HepG2 (cell line): ENCODE results near the gene WDR49. TPM values are rescaled to one million over a fixed set of nuclear protein-coding genes. Genes with fewer than 3 reads are reported as not detected.

ENCODE experiments used
- ATAC-seq: fragments of 200-7000 bp; cut with Tn5 transposase; 3 replicates; pipeline ENCODE4 v1.9.1; 2020; ENCODE audit warnings: mild to moderate bottlenecking, moderate library complexity
- BruUV-seq: library from RNA; stranded (reverse); fragments of 400-500 nt; replicated peaks from 2 replicates; lab custom pipeline; 2021; lab: Mats Ljungman, UMichigan
- CTCF ChIA-PET: fragments of 300-600 bp; formaldehyde crosslinking; extraction: SDS; loops from one replicate; lab custom pipeline; 2021; ENCODE audit warnings: low total read pairs, inconsistent platforms, low intra/inter-chr PET ratio; lab: Yijun Ruan, JAX
- POLR2A ChIA-PET: fragments of 350-600 bp; sonication (Branson Sonifier 250); formaldehyde crosslinking; loops from one replicate; lab custom pipeline; 2020; ENCODE audit warnings: antibody characterized with exemption, inconsistent platforms; lab: Yijun Ruan, JAX
- DNase-seq: peaks from one replicate; pipeline ENCODE4 v3.0.0-alpha.2; 2015; ENCODE audit warnings: low spot score
- FAIRE-seq: peaks from 3 replicates; lab custom pipeline; 2011; peaks lifted over from hg19 to GRCh38; lab: Jason Lieb, UNC
- H2AFZ ChIP-seq: one replicate; pipeline ENCODE4 v1.6.1; 2011; ENCODE audit warnings: low read length, inconsistent platforms
- H3K27ac ChIP-seq: fragments of 300-600 bp; 3 replicates; pipeline ENCODE4 v1.8.0; 2011; ENCODE audit warnings: mixed run types, mild to moderate bottlenecking, mixed read lengths, low read length, inconsistent platforms; ENCODE audit not compliant: insufficient read depth; ENCODE audit errors: extremely low read length
- H3K27me3 ChIP-seq, 2 experiments: fragments of 200-600 bp in 1 of 2; 2 replicates in 1 of 2; 3 replicates in 1 of 2; pipeline versions ENCODE4 v1.6.0 to v1.8.0; 2011; ENCODE audit warnings: low read length in 2 of 2, mild to moderate bottlenecking in 2 of 2, moderate library complexity in 2 of 2, inconsistent platforms in 1 of 2; ENCODE audit not compliant: insufficient read depth in 2 of 2, control insufficient read depth in 1 of 2
- H3K36me3 ChIP-seq, 2 experiments: fragments of 200-600 bp in 1 of 2; replicated peaks in 1 of 2; 2 replicates in 1 of 2; 3 replicates in 1 of 2; pipeline versions ENCODE4 v1.5.1 to v1.8.0; 2011; ENCODE audit warnings: low read length in 2 of 2, inconsistent platforms in 1 of 2; ENCODE audit not compliant: insufficient read depth in 2 of 2, control insufficient read depth in 1 of 2
- H3K4me1 ChIP-seq: 2 replicates; pipeline ENCODE4 v1.5.1; 2012; ENCODE audit warnings: low read length, inconsistent platforms; ENCODE audit not compliant: insufficient read depth
- H3K4me2 ChIP-seq: 2 replicates; pipeline ENCODE4 v1.6.0; 2011; ENCODE audit warnings: low read depth, low read length, inconsistent platforms
- H3K4me3 ChIP-seq, 3 experiments: fragments of 200-600 bp in 1 of 3; sonication (generic), shearing (Covaris generic) in 1 of 3; replicated peaks in 1 of 3; 2 replicates each; pipeline ENCODE4 v1.5.1; 2011 to 2016; ENCODE audit warnings: low read length in 3 of 3, inconsistent platforms in 2 of 3, low read depth in 2 of 3, mild to moderate bottlenecking in 2 of 3, control low read depth in 1 of 3, mixed read lengths in 1 of 3; ENCODE audit not compliant: insufficient read depth in 1 of 3
- H3K79me2 ChIP-seq: one replicate; pipeline ENCODE4 v1.6.1; 2011; ENCODE audit warnings: low read length, inconsistent platforms; ENCODE audit not compliant: insufficient read depth
- H3K9ac ChIP-seq: 2 replicates; pipeline ENCODE4 v1.6.0; 2011; ENCODE audit warnings: mild to moderate bottlenecking, low read depth, low read length, inconsistent platforms; ENCODE audit not compliant: insufficient read depth
- H3K9me3 ChIP-seq: 2 replicates; pipeline ENCODE4 v1.5.1; 2012; ENCODE audit warnings: mild to moderate bottlenecking, low read length
- H4K20me1 ChIP-seq: 2 replicates; pipeline ENCODE4 v1.6.0; 2011; ENCODE audit warnings: inconsistent platforms, mild to moderate bottlenecking, low read length, moderate library complexity; ENCODE audit not compliant: insufficient read depth
- CHD2 ChIP-seq: IDR thresholded peaks from 2 replicates; pipeline ENCODE4 v1.6.1; 2011; ENCODE audit warnings: low read depth, low read length, improper control_type of control experiment
- HHEX ChIP-seq: IDR thresholded peaks from 2 replicates; pipeline ENCODE4 v1.6.1; 2016; ENCODE audit warnings: control low read depth
- PAWR ChIP-seq: sonication (generic); formaldehyde crosslinking; IDR thresholded peaks from 2 replicates; pipeline ENCODE4 v1.4.0; 2020; ENCODE audit warnings: missing genetic modification reagents, mild to moderate bottlenecking, borderline replicate concordance
- TBX2 ChIP-seq: sonication (generic); formaldehyde crosslinking; IDR thresholded peaks from 2 replicates; pipeline ENCODE4 v1.5.0; 2020; ENCODE audit warnings: missing genetic modification reagents, mild to moderate bottlenecking, borderline replicate concordance
- TP53 ChIP-seq: sonication (generic); formaldehyde crosslinking; conservative IDR thresholded peaks from 2 replicates; pipeline ENCODE4 v1.4.0; 2020; ENCODE audit warnings: missing genetic modification reagents
- ZNF354B ChIP-seq: sonication (generic); formaldehyde crosslinking; IDR thresholded peaks from 2 replicates; pipeline ENCODE4 v1.8.0; 2022; ENCODE audit warnings: mild to moderate bottlenecking, missing genetic modification reagents
- WGBS: methylation state at CpG from one replicate; pipeline ENCODE4 v1.1.6; 2017; ENCODE audit warnings: low lambda C conversion rate; 5-methylcytosine and 5-hydroxymethylcytosine counted together
- in situ Hi-C: cut with HindIII; loops from 2 replicates; pipeline ENCODE4 v1.10.0; 2017; ENCODE audit warnings: low pct_unique_long_range_greater_than_20kb; ENCODE audit not compliant: extremely low pct_ligation_motif_present
- intact Hi-C: fragments of 100-400 bp; cut with micrococcal nuclease; formaldehyde crosslinking; loops from one replicate; pipeline ENCODE4 v1.10.0; 2022; ENCODE audit not compliant: unreplicated experiment
- polyA plus RNA-seq, 8 experiments: library from polyadenylated mRNA; depleted of rRNA in 3 of 8; stranded (reverse) in 7 of 8; unstranded in 1 of 8; fragments of >200 nt; fragmentation: Illumina TruSeq in 4 of 8; extraction: Trizol in 4 of 8; gene quantifications; 2 replicates each; pipeline versions ENCODE4 v1.2.1 to v1.2.3, GENCODE V29; 2011 to 2016; ENCODE audit warnings: low read depth in 4 of 8, missing spikeins in 1 of 8, mixed read lengths in 1 of 8; ENCODE audit not compliant: insufficient read depth in 1 of 8
- total RNA-seq, 5 experiments: library from RNA; depleted of rRNA; stranded (reverse); fragments of >200 nt; fragmentation: Illumina TruSeq; extraction: Trizol; gene quantifications; 2 replicates each; pipeline ENCODE4 v1.2.3, GENCODE V29; 2016; ENCODE audit warnings: low read depth in 1 of 5
- TF ChIP-seq, protein P1 (sequence below): sonication (generic); formaldehyde crosslinking; IDR thresholded peaks from 2 replicates; pipeline ENCODE4 v1.4.0; 2020; ENCODE audit warnings: mild to moderate bottlenecking, missing genetic modification reagents
- TF ChIP-seq, protein P2 (sequence below): IDR thresholded peaks from 2 replicates; pipeline ENCODE4 v1.6.1; 2012; ENCODE audit warnings: inconsistent platforms
- TF ChIP-seq, protein P3 (sequence below): sonication (generic); formaldehyde crosslinking; IDR thresholded peaks from 2 replicates; pipeline ENCODE4 v1.9.0; 2021; ENCODE audit warnings: missing genetic modification reagents, borderline replicate concordance
- TF ChIP-seq, protein P4 (sequence below): sonication (generic); formaldehyde crosslinking; conservative IDR thresholded peaks from 2 replicates; pipeline ENCODE4 v1.4.0; 2020; ENCODE audit warnings: mild to moderate bottlenecking, missing genetic modification reagents, moderate library complexity

The WDR49 gene
- total and polyA plus RNA-seq, 2 of the 13 experiments (the other 11 are each of a cell fraction or from before 2014, with no cell fraction given) = 0.04 TPM; not detected in 1

DNA sequence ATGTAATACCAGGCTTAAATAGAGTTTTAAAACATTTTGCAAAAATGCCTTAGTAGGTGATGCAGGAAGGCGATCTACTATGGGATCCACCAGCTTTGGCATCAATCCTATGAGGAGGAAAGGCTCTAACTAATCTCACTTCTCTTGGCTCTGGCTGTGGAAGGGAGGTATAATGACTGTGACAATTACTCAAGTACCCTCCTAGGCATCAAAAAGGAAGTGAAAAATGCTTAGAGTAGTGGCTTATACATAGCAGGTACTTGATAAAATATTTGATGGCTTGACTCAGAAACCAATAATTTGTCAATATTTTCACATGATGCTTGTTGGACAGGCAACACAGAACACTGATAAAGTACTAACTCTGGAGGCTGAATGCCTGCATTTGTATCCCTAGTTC, 145.8 kb downstream of the WDR49 start (continued):
- TF ChIP-seq, protein P1, sequence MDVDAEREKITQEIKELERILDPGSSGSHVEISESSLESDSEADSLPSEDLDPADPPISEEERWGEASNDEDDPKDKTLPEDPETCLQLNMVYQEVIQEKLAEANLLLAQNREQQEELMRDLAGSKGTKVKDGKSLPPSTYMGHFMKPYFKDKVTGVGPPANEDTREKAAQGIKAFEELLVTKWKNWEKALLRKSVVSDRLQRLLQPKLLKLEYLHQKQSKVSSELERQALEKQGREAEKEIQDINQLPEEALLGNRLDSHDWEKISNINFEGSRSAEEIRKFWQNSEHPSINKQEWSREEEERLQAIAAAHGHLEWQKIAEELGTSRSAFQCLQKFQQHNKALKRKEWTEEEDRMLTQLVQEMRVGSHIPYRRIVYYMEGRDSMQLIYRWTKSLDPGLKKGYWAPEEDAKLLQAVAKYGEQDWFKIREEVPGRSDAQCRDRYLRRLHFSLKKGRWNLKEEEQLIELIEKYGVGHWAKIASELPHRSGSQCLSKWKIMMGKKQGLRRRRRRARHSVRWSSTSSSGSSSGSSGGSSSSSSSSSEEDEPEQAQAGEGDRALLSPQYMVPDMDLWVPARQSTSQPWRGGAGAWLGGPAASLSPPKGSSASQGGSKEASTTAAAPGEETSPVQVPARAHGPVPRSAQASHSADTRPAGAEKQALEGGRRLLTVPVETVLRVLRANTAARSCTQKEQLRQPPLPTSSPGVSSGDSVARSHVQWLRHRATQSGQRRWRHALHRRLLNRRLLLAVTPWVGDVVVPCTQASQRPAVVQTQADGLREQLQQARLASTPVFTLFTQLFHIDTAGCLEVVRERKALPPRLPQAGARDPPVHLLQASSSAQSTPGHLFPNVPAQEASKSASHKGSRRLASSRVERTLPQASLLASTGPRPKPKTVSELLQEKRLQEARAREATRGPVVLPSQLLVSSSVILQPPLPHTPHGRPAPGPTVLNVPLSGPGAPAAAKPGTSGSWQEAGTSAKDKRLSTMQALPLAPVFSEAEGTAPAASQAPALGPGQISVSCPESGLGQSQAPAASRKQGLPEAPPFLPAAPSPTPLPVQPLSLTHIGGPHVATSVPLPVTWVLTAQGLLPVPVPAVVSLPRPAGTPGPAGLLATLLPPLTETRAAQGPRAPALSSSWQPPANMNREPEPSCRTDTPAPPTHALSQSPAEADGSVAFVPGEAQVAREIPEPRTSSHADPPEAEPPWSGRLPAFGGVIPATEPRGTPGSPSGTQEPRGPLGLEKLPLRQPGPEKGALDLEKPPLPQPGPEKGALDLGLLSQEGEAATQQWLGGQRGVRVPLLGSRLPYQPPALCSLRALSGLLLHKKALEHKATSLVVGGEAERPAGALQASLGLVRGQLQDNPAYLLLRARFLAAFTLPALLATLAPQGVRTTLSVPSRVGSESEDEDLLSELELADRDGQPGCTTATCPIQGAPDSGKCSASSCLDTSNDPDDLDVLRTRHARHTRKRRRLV = no peak
- TF ChIP-seq, protein P2, sequence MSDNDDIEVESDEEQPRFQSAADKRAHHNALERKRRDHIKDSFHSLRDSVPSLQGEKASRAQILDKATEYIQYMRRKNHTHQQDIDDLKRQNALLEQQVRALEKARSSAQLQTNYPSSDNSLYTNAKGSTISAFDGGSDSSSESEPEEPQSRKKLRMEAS = no peak
- TF ChIP-seq HHEX (CRISPR knock-in tag) = no peak

DNA sequence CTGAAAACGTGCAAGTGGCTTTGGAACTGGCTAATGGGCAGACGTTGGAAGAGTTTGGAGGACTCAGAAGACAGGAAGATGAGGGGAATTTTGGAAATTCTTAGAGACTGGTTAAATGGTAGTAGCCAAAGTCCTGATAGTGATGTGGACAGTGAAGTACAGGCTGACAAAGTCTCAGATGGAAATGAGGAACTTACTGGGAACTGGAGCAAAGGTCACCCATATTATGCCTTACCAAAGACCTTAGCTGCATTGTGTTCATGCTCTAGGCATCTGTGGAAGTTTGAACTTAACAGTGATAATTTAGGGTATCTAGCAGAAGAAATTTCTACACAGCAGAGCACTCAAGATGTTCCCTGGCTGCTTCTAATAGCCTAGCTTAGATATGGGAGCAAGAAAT, 151.3 kb downstream of the WDR49 start:
- Histone ChIP-seq H3K79me2 (no peaks in the 10 kb centered on the region), H4K20me1 (no peaks in the 10 kb centered on the region), H3K36me3 (no peaks in the 10 kb centered on the region), H3K4me3 (no peak overlapping the region), H3K4me1 (no peaks in the 10 kb centered on the region), H3K27ac (no peak overlapping the region), H3K9ac (no peak overlapping the region), H3K4me2 (no peak overlapping the region), H3K27me3 (no peaks in the 10 kb centered on the region), H3K9me3 (no peaks in the 10 kb centered on the region), H2AFZ (no peak overlapping the region)
- 14% methylated on average over 2 of the region's 2 CpGs for WGBS
- FAIRE-seq (no peak), DNase-seq (no peak), ATAC-seq (no peak)
- ChIA-PET POLR2A (no interaction called here), CTCF (no interaction called here)
- no TSS peak for BruUV-seq
- in situ Hi-C loops (no loop called here), intact Hi-C loops (no loop called here)
- TF ChIP-seq TP53 (CRISPR knock-in tag) = no peak
- TF ChIP-seq, protein P3, sequence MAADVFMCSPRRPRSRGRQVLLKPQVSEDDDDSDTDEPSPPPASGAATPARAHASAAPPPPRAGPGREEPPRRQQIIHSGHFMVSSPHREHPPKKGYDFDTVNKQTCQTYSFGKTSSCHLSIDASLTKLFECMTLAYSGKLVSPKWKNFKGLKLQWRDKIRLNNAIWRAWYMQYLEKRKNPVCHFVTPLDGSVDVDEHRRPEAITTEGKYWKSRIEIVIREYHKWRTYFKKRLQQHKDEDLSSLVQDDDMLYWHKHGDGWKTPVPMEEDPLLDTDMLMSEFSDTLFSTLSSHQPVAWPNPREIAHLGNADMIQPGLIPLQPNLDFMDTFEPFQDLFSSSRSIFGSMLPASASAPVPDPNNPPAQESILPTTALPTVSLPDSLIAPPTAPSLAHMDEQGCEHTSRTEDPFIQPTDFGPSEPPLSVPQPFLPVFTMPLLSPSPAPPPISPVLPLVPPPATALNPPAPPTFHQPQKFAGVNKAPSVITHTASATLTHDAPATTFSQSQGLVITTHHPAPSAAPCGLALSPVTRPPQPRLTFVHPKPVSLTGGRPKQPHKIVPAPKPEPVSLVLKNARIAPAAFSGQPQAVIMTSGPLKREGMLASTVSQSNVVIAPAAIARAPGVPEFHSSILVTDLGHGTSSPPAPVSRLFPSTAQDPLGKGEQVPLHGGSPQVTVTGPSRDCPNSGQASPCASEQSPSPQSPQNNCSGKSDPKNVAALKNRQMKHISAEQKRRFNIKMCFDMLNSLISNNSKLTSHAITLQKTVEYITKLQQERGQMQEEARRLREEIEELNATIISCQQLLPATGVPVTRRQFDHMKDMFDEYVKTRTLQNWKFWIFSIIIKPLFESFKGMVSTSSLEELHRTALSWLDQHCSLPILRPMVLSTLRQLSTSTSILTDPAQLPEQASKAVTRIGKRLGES (CRISPR knock-in tag) = no peak
- TF ChIP-seq, protein P4, sequence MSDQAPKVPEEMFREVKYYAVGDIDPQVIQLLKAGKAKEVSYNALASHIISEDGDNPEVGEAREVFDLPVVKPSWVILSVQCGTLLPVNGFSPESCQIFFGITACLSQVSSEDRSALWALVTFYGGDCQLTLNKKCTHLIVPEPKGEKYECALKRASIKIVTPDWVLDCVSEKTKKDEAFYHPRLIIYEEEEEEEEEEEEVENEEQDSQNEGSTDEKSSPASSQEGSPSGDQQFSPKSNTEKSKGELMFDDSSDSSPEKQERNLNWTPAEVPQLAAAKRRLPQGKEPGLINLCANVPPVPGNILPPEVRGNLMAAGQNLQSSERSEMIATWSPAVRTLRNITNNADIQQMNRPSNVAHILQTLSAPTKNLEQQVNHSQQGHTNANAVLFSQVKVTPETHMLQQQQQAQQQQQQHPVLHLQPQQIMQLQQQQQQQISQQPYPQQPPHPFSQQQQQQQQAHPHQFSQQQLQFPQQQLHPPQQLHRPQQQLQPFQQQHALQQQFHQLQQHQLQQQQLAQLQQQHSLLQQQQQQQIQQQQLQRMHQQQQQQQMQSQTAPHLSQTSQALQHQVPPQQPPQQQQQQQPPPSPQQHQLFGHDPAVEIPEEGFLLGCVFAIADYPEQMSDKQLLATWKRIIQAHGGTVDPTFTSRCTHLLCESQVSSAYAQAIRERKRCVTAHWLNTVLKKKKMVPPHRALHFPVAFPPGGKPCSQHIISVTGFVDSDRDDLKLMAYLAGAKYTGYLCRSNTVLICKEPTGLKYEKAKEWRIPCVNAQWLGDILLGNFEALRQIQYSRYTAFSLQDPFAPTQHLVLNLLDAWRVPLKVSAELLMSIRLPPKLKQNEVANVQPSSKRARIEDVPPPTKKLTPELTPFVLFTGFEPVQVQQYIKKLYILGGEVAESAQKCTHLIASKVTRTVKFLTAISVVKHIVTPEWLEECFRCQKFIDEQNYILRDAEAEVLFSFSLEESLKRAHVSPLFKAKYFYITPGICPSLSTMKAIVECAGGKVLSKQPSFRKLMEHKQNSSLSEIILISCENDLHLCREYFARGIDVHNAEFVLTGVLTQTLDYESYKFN (CRISPR knock-in tag) = no peak
- TF ChIP-seq ZNF354B (CRISPR knock-in tag) = no peak
- TF ChIP-seq PAWR (CRISPR knock-in tag) = no peak
- TF ChIP-seq TBX2 = no peak
- TF ChIP-seq CHD2 = no peak
